Chondrocyte (in vitro differentiated cells): ENCODE results near the gene C12orf60. TPM values are rescaled to one million over a fixed set of nuclear protein-coding genes. Genes with fewer than 3 reads are reported as not detected.

ENCODE experiments used
- DNase-seq: peaks from one replicate; pipeline ENCODE4 v3.0.0; 2021; ENCODE audit warnings: mixed read lengths, low spot score
- H3K27ac Mint-ChIP-seq: one replicate; pipeline ENCODE4 v1.8.0; 2021; ENCODE audit warnings: mild to moderate bottlenecking, moderate library complexity, mixed read lengths; ENCODE audit not compliant: unreplicated experiment
- H3K27me3 Mint-ChIP-seq: 2 replicates; pipeline ENCODE4 v1.8.0; 2021; ENCODE audit warnings: low read depth, mixed read lengths
- H3K36me3 Mint-ChIP-seq: 2 replicates; pipeline ENCODE4 v1.8.0; 2021; ENCODE audit warnings: low read depth, mixed read lengths
- H3K4me1 Mint-ChIP-seq: 2 replicates; pipeline ENCODE4 v1.8.0; 2021; ENCODE audit warnings: low read depth, mild to moderate bottlenecking, mixed read lengths
- H3K4me3 Mint-ChIP-seq: one replicate; pipeline ENCODE4 v1.8.0; 2021; ENCODE audit warnings: mild to moderate bottlenecking, moderate library complexity, mixed read lengths; ENCODE audit not compliant: unreplicated experiment
- H3K9me3 Mint-ChIP-seq: 2 replicates; pipeline ENCODE4 v1.8.0; 2021; ENCODE audit warnings: low read depth, mixed read lengths
- CTCF ChIP-seq: fragments of 200-600 bp; sonication (generic); IDR thresholded peaks from 2 replicates; pipeline ENCODE4 v1.5.0; 2021; ENCODE audit warnings: antibody characterized with exemption, mild to moderate bottlenecking, moderate library complexity
- total RNA-seq: library from RNA; stranded (reverse); gene quantifications from 3 replicates; pipeline ENCODE4 v1.2.1, GENCODE V29; 2021

The C12orf60 gene
- total RNA-seq, 1 donor from 2014 or later: 0.82 TPM

GRCh38 chr12:14810953-14811483 is 7.5 kb downstream of the C12orf60 start:
- H3K36me3 Mint-ChIP-seq: no peaks in the 10 kb centered on the region
- peak; percentile 72 for TF ChIP-seq CTCF
- H3K4me1 Mint-ChIP-seq: no peaks in the 10 kb centered on the region
- no peak overlapping the region for H3K27ac Mint-ChIP-seq
- no peaks in the 10 kb centered on the region for H3K9me3 Mint-ChIP-seq
- DNase-seq: no peak
- H3K27me3 Mint-ChIP-seq: no peaks in the 10 kb centered on the region
- H3K4me3 Mint-ChIP-seq: no peak overlapping the region

- Mint-ChIP-seq H3K4me3 (no peak overlapping the region), H3K27me3 (no peaks in the 10 kb centered on the region), H3K9me3 (no peaks in the 10 kb centered on the region), H3K4me1 (no peaks in the 10 kb centered on the region), H3K27ac (no peak overlapping the region), H3K36me3 (no peaks in the 10 kb centered on the region)
- DNase-seq: no peak
- TF ChIP-seq CTCF: no peak
Measured at GRCh38 chr12:14811486-14811885, 8.0 kb downstream of the C12orf60 start.

GRCh38 chr12:14814014-14814413 is 10.5 kb downstream of the C12orf60 start, which contains the start of gene SMCO3:
Gene SMCO3, minus strand, starts transcription at chr12:14814182. Its CDS starts 7,502 bp downstream, at chr12:14806680.
- Mint-ChIP-seq H3K36me3 (peaks cover 2% of the 10 kb centered on the region), H3K4me3 (no peak within 1 kb of the TSS), H3K4me1 (no peaks in the 10 kb centered on the region), H3K9me3 (peaks cover 8% of the 10 kb centered on the region), H3K27me3 (no peaks in the 10 kb centered on the region), H3K27ac (no peak within 1 kb of the TSS)
- no peak for DNase-seq
- no peak for TF ChIP-seq CTCF

- H3K27me3 Mint-ChIP-seq: no peaks in the 10 kb centered on the region
- no peaks in the 10 kb centered on the region for H3K9me3 Mint-ChIP-seq
- no peak for TF ChIP-seq CTCF
- H3K4me3 Mint-ChIP-seq: no peak overlapping the region
- no peaks in the 10 kb centered on the region for H3K36me3 Mint-ChIP-seq
- H3K4me1 Mint-ChIP-seq: peaks cover 26% of the 10 kb centered on the region
- no peak for DNase-seq
- H3K27ac Mint-ChIP-seq: peak overlapping the region; percentile 66
Measured at GRCh38 chr12:14824012-14824634, 20.7 kb downstream of the C12orf60 start.

- Mint-ChIP-seq H3K4me1 (peaks cover 26% of the 10 kb centered on the region), H3K9me3 (no peaks in the 10 kb centered on the region), H3K36me3 (no peaks in the 10 kb centered on the region), H3K27me3 (no peaks in the 10 kb centered on the region), H3K4me3 (no peak overlapping the region), H3K27ac (peak overlapping the region; percentile 13)
- no peak for TF ChIP-seq CTCF
- no peak for DNase-seq
Measured at GRCh38 chr12:14825256-14825655, 21.8 kb downstream of the C12orf60 start.
